Measurements from ENCODE around the gene NDUFA8. TPM values are rescaled to one million over a fixed set of nuclear protein-coding genes. Genes with fewer than 3 reads are reported as not detected.

NDUFA8 gene
- total and polyA plus RNA-seq, 9 of the 15 experiments (the other 6 are each of a cell fraction or from before 2014, with no cell fraction given) = 105 to 212 (median 133) TPM

DNA sequence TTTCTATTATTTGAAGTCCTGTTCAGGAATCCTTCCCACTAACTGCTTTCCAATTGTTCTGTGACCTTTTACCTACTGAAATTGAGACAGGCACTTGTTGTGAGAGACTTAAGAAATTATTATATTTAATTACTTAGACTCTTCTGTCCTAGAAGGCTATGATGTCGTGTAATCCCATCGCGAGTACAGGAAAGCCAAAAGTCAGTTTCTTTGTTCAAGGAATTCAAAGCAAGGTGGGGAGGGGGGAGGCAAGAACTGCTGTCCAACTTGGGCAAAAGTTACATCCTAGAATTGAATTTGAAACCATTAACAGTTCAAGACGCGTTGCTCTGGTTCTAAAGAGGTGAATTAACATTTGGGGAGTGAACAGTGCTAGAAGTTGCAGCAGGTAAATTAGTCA is 17.9 kb downstream of the NDUFA8 start (continued):
- TF ChIP-seq, protein P1, sequence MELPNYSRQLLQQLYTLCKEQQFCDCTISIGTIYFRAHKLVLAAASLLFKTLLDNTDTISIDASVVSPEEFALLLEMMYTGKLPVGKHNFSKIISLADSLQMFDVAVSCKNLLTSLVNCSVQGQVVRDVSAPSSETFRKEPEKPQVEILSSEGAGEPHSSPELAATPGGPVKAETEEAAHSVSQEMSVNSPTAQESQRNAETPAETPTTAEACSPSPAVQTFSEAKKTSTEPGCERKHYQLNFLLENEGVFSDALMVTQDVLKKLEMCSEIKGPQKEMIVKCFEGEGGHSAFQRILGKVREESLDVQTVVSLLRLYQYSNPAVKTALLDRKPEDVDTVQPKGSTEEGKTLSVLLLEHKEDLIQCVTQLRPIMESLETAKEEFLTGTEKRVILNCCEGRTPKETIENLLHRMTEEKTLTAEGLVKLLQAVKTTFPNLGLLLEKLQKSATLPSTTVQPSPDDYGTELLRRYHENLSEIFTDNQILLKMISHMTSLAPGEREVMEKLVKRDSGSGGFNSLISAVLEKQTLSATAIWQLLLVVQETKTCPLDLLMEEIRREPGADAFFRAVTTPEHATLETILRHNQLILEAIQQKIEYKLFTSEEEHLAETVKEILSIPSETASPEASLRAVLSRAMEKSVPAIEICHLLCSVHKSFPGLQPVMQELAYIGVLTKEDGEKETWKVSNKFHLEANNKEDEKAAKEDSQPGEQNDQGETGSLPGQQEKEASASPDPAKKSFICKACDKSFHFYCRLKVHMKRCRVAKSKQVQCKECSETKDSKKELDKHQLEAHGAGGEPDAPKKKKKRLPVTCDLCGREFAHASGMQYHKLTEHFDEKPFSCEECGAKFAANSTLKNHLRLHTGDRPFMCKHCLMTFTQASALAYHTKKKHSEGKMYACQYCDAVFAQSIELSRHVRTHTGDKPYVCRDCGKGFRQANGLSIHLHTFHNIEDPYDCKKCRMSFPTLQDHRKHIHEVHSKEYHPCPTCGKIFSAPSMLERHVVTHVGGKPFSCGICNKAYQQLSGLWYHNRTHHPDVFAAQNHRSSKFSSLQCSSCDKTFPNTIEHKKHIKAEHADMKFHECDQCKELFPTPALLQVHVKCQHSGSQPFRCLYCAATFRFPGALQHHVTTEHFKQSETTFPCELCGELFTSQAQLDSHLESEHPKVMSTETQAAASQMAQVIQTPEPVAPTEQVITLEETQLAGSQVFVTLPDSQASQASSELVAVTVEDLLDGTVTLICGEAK (IDR thresholded peaks at IDR 0.05) = no peak
- TF ChIP-seq, protein P1 (CRISPR knock-in tag; IDR thresholded peaks at IDR 0.05) = no peak
- TF ChIP-seq KLF10 (CRISPR knock-in tag; IDR thresholded peaks at IDR 0.05) (no peak), TBL1XR1 (IDR thresholded peaks at IDR 0.05; ENCODE audit: low read length in 2 of 2) (no peak), CBX5 (IDR thresholded peaks at IDR 0.05; ENCODE audit: borderline replicate concordance, low read depth) (no peak), CAMTA2 (CRISPR knock-in tag; conservative IDR thresholded peaks at IDR 0.05) (no peak), BCL6 (CRISPR knock-in tag; IDR thresholded peaks at IDR 0.05) (no peak), TRIM25 (IDR thresholded peaks at IDR 0.05; ENCODE audit: borderline replicate concordance) (no peak), ZNF384 (IDR thresholded peaks at IDR 0.05; ENCODE audit: low read depth, low read length) (no peak), BDP1 (IDR thresholded peaks at IDR 0.05; ENCODE audit: insufficient read depth, insufficient read length) (no peak), EWSR1 (IDR thresholded peaks at IDR 0.05; ENCODE audit: borderline replicate concordance, low read depth, partially characterized antibody) (no peak), JUNB (CRISPR knock-in tag; conservative IDR thresholded peaks at IDR 0.05) (no peak), ZBTB33 (CRISPR knock-in tag; IDR thresholded peaks at IDR 0.05) (no peak)
- TF ChIP-seq, protein P2, sequence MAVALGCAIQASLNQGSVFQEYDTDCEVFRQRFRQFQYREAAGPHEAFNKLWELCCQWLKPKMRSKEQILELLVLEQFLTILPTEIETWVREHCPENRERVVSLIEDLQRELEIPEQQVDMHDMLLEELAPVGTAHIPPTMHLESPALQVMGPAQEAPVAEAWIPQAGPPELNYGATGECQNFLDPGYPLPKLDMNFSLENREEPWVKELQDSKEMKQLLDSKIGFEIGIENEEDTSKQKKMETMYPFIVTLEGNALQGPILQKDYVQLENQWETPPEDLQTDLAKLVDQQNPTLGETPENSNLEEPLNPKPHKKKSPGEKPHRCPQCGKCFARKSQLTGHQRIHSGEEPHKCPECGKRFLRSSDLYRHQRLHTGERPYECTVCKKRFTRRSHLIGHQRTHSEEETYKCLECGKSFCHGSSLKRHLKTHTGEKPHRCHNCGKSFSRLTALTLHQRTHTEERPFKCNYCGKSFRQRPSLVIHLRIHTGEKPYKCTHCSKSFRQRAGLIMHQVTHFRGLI (CRISPR knock-in tag; IDR thresholded peaks at IDR 0.05) = no peak

All from K562 (cell line).